GM12892 (cell line): ENCODE results near the gene POLN.

Experiments
- DNase-seq: peaks from one replicate; pipeline ENCODE4 v3.0.0; 2011; ENCODE audit not compliant: insufficient read length
- FAIRE-seq: peaks from 2 replicates; lab custom pipeline; 2011; peaks lifted over from hg19 to GRCh38; lab: Jason Lieb, UNC
- POLR2A ChIP-seq: IDR thresholded peaks from 2 replicates; pipeline ENCODE4 v1.6.1; 2011; ENCODE audit warnings: low read depth, low read length, control low read depth
- POLR2AphosphoS5 ChIP-seq: IDR thresholded peaks from 2 replicates; pipeline ENCODE4 v1.6.1; 2011; ENCODE audit warnings: low read depth, low read length, control low read depth
- TAF1 ChIP-seq: IDR thresholded peaks from 2 replicates; pipeline ENCODE4 v1.6.1; 2011; ENCODE audit warnings: low read depth, mild to moderate bottlenecking, control low read depth, low read length, borderline replicate concordance

Gene POLN

DNA sequence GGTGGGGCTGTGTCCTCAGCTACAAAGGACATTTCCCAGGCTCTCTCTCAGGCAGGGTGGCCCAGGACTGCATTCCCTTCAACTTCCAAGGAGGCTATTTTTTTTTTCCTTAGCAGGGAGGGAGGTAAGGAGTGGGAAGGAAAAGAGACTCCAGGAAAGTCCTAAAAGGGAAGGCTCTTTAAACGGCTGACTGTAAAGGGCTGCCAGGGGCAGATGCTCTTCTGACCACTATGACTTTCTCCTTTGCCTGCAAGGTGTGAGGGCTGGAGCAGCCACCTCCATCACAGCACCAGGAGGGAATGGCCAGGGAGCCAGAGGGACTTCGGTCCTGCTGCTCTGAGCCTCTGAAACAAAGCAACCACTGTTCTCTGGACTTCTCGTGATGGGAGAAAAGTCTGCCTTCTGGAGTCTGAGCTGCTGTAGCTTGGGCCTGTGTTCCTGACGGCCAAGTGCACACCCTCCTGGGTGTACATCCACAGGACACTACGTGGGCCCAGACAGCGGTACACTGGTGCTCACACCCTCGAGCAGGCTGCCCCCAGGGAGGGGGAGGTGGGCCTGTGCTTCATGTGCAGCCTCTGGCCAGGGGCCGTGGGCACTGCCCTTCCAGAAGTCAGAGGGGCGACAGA, 164.9 kb downstream of the POLN start:
- DNase-seq (no peak), FAIRE-seq (no peak)
- TF ChIP-seq POLR2A, result no peak
- no peak for TF ChIP-seq TAF1
- no peak for TF ChIP-seq POLR2AphosphoS5

DNA sequence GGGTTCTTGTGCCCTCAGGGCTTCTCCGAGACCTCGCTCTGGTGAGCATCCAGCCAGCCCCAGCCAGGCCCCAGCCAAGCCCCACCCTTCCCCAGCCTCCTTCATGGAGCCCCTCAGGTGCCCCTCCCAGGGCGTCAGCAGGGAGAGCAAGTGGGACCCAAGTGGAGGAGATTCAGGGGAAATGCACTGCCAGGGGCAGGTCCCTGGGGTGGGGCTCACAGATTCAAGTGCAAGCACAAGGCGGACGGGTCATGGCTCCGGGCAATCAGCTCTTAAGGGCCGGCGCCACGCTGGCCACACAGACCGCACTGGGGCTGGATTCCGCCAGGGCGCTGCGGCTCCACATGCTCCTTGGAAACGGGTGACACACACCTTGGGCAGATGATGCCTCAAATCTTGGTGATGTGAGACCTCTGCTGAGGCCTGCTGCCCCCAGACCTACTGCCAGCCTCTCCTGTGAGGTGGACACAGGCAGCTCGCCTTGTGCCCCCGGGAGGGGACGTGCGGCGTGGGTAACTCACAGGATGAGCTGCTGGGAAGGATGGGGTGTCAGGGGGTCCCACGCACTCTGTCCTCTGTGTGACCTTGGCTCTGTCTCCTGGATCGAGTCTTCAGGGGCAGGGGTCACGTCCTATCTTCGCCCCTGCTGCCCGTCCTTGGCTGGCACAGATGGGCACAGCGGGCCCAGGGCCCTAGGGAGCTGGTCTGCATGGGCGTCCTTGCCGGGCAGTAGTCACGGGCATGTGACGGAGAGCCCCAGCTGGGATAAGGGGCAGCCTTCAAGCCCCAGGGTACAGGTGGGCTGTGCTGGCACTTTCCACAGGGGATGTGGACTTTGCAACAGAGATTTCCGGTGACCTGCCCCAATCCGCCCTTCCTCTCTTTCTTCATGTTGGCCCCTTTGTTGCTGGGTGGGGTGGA, 165.7 kb downstream of the POLN start:
- no peak for FAIRE-seq
- no peak for DNase-seq
- TF ChIP-seq TAF1 (no peak), POLR2A (no peak), POLR2AphosphoS5 (no peak)

DNA sequence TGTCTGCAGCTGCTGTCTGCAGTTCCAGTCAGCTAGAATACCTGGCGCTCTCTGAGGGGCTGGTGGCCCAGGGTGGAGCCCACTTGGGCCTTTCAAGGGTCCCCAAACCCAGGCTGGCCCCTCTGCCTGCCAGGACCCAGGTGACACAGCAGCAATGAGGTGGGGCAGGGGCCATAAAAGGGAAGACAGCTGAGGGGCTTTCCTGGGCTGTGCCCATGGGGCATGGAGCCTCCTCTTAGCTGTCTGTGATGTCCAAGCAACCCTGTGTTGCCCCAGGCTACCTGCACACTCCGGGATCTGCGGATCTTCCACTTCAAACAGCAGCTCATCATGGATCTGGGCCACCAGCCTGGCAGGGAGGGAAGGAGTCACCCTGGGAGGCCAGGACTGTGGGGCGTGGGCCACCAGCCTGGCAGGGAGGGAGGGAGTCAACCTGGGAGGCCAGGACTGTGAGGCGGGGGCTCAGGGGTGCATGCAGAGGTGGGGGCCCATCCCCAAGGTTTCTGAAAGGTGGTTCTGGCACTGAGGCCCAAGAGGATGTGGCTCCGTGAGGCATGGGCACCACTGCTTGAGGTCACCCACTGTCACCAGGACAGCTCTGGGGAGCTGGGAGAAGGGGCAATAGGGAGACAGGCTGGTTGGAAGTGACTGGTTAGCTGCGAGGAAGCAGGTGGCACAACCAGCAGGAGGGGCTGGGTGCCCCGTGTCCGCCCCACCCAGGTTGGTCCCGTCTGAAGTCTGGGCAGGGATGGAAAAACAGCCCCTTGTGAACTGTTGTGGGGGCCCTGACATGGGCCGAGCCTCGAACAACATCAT, 166.5 kb downstream of the POLN start:
- DNase-seq (no peak), FAIRE-seq (no peak)
- TF ChIP-seq TAF1 (no peak), POLR2AphosphoS5 (no peak), POLR2A (no peak)

DNA sequence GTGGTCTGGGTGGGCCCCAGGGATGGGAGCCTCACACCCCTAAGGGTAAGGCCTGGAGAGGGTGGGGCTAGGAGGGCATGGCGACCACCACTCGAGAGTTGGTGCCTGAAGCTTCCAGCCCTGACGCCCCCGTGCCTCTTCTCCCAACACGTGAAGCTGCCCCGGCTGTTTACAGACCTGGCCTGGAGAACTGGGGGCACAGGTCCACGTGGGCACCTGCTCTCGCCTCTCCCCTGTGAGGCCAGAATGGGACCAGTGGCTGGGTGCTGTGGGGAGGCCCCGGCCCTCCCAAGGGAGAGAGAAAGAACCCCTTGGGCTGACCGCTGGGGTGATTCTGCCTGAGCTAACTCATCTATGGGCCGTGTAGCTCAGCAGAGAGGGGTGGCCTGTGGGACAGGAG, 167.3 kb downstream of the POLN start:
- no peak for TF ChIP-seq POLR2A
- DNase-seq (no peak), FAIRE-seq (no peak)

DNA sequence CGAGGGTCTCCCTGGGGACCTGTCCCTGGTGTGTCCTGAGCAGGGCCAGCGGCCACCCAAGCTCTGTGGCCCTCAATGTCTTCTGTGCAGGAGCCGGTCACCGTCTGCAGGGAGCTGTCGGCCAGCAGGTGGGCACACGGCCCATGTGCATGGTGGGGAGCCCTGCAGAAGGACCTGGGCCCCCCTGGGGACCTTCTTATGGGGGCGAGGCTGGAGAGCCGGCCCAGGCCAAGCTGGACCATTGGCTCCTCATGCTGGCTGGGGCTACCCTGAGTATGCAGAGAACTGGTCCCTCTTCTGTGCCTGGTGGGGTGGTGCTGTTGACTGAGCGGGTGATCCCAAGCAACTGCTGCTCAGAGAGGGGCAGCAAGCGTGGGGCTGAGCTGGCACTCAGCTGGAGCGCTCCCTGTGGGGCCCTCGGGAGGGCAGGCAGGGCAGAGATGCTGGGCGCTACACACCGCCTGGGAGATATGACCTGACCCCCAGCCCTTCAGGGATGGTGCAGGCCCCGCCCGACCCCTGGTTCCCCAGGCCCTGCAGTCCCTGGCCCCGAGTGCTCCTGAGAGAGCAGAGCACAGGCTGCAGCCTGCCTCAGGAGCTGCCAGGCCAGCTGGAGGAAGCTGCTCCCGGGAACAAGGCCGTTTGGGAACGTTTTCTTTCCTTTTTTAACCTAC, 168.0 kb downstream of the POLN start:
- no peak for FAIRE-seq

DNA sequence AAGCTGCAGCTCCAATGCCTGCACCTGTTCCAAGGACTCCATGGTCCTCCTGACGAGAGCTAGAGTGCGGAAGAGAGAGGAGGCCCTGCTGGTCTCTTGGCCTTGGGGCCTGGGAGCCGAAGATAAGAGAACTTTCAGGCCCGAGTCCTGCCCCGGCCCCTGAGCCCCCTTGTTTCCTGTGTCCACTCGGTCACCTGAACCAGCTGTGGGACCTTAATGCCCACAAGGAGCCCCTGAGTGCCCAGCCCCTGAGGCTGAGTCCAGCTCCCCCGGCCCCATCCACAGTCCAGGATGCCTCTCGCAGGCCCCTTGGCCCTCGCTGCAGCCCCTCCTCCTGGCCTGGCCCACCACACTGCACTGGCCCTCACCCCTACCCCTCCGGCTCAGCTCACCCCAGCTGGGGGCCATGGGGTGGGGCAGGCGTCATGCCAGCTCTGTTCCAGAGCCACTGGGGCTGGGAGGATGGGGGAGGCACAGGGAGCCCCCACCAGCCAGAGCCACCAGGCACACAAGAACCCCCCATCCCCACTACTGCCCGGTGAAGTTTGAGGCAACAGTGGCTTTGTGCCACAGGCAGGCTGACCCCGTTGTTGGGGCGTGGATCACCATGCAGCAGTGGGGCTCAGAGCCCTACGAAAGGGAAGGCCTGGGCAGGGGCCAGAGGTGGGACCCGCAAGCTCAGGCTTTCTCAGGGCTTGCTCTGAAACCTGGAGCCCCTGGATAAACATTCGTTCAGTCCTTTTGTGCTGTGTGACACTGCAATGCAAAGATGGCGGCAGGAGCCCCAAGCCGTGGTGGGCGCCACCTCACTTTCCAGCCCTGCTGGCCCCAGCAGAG, 168.7 kb downstream of the POLN start:
- TF ChIP-seq POLR2A (no peak), POLR2AphosphoS5 (no peak), TAF1 (no peak)
- FAIRE-seq (no peak), DNase-seq (no peak)

More for the DNA sequence above, 168.0 kb downstream of the POLN start:
- no peak for DNase-seq
- no peak for TF ChIP-seq TAF1
- no peak for TF ChIP-seq POLR2AphosphoS5
- TF ChIP-seq POLR2A, result no peak

DNA sequence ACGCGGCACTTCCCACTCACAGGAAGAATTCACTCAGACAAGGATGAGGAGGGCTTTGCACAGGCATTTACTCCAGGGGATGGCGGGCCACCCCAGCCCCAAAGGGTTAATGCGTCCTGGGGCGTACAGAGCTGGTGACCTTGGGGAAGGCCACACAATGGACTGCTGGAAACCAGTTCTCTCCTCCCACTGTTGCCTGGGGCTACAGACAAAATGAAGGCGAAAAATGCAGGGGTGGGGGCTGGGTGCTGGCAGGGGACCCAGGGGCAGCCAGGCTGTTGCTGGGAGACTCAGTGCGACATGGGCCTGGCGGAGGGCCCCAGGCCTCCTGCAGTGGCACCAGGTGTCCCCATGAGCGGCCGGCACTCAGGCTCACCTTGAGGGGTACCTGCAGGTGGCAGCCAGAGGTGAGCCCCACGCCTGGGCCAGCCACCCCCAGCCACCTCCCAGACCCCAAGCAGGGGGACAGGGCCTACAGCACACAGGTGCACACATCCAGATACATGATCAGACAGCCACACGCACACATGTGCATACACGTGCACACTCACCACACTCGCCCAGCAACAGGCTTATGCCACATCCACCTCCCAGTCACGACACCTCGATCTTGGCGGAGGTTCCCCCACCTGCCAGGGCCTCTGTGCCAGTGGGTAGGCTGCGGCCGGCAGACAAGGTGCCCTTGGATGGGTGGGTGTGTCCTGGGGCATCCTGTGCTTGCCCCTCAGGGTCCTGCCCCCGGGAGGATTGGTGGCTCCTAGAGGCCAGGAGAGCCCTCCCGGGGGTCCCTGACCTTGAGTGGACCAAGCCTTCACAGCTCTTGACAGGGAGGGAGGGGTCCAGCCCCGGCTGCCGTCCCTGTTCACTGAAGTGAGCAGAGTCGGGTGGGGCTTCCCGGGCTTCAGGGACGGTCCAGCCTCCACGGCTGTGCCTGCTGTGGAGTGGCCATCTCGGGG, 169.7 kb downstream of the POLN start:
- no peak for TF ChIP-seq POLR2AphosphoS5
- no peak for TF ChIP-seq TAF1
- TF ChIP-seq POLR2A, result no peak
- FAIRE-seq (no peak), DNase-seq (no peak)

DNA sequence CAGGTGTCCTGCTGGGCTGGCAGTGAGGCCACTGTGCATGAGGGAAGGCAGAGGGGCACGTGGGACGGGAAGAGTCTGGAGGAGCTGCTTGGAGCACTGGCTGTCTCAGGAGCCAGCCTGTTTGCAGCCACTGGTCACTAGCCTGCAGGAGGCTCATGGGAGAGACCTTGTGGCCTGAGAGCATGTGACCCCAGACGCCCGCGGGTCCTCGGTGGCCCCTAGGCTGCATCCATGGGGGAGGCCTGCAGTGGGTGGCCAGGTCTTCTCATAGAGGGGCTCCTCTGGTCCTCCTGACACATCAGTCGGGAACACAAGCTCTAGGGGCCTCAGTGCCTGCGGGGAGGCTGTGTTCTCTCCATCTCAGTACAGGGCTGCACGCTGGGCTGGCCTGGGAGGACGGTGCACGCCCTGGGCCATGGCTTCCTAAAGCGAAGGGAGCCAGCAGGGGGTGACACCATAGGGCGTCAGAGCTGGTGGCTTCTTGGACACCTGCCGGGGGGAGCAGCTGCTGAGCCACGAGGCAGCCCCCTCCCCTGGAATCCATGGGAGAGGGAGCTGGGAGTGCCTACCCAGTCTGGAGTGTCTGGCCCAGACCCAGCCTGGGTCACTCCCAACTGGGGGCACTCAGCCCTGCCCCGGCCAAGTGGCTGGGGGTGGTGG, 170.5 kb downstream of the POLN start:
- DNase-seq, result no peak
- no peak for FAIRE-seq
- TF ChIP-seq POLR2A (no peak), TAF1 (no peak), POLR2AphosphoS5 (no peak)

DNA sequence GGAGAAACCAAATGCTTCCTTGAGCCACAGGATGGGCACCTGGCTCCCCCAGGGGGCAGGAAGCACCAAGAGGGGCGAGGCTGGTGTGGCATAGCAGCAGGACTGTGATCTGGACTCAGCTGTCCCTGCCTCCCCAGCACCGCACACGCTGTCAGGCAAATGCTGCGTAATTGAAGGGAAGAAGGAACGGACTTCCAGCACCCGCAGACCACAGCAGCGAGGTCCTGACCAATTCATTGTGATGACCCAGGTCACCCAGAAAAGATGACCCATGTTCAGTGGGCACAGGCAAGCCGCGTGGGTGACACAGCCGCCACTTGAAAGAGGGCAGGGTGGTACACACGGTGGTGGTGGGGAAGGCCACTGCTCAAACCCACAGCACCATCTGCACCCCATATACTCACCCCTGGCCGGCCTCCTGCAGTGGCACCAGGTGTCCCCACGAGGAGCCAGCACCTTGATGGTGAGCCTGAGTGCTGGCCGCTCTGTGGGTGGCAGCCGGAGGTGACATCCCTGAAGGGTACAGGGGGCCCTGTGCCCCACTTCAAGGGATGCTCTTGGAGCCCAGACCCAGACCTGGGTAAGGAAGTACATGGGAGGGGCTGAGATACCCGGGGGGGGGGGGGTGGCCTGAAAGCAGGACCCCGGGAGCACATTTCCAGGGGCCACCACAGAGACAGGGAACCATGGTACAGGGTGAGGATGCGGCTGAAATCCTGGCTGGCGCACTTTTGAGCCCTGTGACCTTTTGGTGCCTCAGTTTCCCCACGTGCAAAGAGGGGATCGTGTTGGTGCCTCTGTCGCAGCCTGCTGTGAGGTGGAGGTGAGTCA, 171.3 kb downstream of the POLN start:
- FAIRE-seq (no peak), DNase-seq (no peak)
- TF ChIP-seq TAF1 (no peak), POLR2AphosphoS5 (no peak), POLR2A (no peak)
